Measurements from ENCODE around the gene MAPK10.
"Not testable (repeated sequence)": the region's sequence is repeated elsewhere in the genome, so short reads cannot be mapped to it uniquely, and the experiment has no call there.

The MAPK10 gene

DNA sequence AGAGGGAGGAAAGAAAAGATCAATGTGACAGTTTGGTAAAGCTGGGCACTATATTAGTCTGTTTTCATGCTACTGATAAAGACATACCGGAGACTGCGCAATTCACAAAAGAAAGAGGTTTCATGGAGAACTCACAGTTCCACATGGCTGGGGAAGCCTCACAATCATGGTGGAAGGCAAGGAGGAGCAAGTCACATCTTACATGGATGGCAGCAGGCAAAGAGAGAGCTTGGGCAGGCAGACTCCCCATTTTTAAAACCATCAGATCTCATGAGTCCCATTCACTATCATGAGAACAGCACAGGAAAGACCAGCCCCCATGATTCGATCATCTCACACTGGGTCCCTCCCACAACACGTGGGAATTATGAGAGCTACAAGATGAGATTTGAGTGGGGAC, 394.8 kb downstream of the MAPK10 start:
- not testable (repeated sequence) for H3K4me3 ChIP-seq (ENCODE audit: low read length); DNase-seq (ENCODE audit: low read depth, low spot score)

DNA sequence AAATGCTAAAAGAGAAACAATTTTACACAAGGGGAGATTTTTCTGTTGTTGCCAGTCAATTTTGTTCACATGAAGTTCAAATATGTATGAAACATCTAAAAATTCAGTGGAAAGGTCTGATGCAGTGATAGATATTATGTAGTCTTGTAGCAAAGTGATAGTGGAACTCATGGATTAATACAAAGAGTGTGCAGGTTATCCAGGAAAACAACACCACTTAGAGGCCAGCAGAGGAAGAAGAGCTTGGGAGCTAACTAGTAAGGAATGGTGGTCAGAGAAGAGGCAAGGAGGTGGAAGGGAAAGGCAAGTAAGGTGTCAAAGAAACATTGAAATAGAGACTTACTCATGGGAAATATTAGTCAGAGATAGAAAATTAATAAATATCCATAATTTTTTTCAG, 395.6 kb downstream of the MAPK10 start:
- no peak overlapping the region for H3K4me3 ChIP-seq (ENCODE audit: low read length)
- DNase-seq (ENCODE audit: low read depth, low spot score): no peak

DNA sequence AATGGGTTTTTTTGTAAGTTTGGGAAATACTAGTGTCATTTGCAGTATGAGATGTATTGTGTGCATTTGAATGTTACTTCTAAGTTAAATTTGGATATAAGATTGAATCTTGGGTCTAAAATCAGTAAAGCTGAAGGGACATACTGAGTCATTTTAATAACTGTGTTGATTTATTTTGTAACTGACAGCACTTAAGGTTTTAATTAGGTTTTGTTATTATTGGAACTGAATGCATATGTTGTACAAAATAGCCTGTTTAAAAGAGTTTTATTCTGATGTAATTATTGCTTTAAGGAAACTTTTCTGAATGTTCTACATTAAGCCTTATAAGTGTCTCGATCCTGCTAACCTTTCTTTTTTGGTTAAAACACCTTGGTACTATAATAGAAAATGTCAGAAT, 396.6 kb downstream of the MAPK10 start:
- H3K4me3 ChIP-seq (ENCODE audit: low read length): no peak overlapping the region
- DNase-seq (ENCODE audit: low read depth, low spot score): no peak

DNA sequence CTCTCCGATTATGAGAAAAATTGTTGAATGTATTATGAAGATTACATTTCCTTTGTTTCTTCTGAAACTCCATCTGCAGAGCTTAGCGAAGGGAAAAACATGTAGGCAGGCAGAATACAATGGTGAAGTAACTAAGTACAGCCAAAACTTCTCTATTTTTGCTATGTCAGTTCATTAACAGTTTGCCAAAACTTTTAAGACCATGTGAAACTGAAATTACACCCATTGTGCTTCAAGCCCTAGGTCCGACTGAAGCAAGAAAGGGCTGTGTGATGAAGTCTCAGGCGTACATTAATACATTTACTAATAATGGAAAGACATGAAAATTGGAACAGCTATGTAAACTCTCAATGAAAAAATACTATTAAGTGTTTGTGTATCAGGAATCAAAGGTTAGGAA, 398.0 kb downstream of the MAPK10 start:
- no peak overlapping the region for H3K4me3 ChIP-seq (ENCODE audit: low read length)
- no peak for DNase-seq (ENCODE audit: low read depth, low spot score)

GRCh38 chr4:85956293-85956945, 403.4 kb downstream of the MAPK10 start:
- H3K4me3 ChIP-seq (ENCODE audit: low read length): no peak overlapping the region
- DNase-seq (ENCODE audit: low read depth, low spot score): no peak

- no peak for DNase-seq (ENCODE audit: low read depth, low spot score)
- no peak overlapping the region for H3K4me3 ChIP-seq (ENCODE audit: low read length)
Measured at GRCh38 chr4:85955620-85956292, 404.1 kb downstream of the MAPK10 start.

GRCh38 chr4:85953651-85954018, 406.2 kb downstream of the MAPK10 start:
- no peak overlapping the region for H3K4me3 ChIP-seq (ENCODE audit: low read length)
- no peak for DNase-seq (ENCODE audit: low read depth, low spot score)

- no peak overlapping the region for H3K4me3 ChIP-seq (ENCODE audit: low read length)
Measured at GRCh38 chr4:85952972-85953650, 406.7 kb downstream of the MAPK10 start.

DNA sequence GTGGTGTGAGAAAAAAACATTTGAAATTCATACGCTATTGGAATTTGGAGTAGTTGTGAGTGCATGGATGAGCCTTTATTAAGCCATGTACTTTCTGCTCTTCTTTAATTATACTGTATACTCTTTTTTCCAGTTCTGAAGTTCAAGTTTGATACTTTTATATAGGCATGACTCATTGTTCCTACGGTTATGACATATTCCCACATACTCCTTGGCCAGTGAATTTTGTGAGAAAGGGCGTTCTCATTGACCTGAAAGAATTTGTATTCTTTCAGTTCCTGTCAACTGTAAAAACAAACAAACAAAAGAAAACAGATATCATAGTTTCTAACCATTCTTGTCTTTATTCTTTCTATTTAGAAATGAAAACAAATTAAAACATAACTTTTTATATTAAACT, 407.3 kb downstream of the MAPK10 start:
- H3K4me3 ChIP-seq (ENCODE audit: low read length): no peak overlapping the region
- DNase-seq (ENCODE audit: low read depth, low spot score): no peak

More at GRCh38 chr4:85952972-85953650, 406.7 kb downstream of the MAPK10 start:
- no peak for DNase-seq (ENCODE audit: low read depth, low spot score)

DNA sequence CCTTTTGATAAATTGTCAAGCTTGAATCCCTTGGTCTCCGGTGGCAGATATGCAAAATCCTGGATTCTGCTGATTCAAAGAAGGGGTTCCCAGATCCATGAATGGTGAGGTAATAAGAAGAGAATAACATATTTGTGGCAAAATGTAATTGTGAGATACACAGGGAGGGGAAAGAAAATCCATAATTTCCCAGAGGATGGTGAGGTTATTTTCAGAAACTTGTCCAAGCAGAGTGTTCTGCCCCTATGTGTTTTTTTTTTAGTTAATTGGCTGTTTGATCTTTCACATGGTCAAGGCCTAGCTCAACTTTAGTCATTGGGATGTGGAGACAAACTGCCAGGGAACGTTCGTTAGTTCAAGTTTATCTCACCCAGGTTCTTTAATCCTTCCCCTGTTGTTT, 408.8 kb downstream of the MAPK10 start:
- no peak overlapping the region for H3K4me3 ChIP-seq (ENCODE audit: low read length)
- no peak for DNase-seq (ENCODE audit: low read depth, low spot score)

DNA sequence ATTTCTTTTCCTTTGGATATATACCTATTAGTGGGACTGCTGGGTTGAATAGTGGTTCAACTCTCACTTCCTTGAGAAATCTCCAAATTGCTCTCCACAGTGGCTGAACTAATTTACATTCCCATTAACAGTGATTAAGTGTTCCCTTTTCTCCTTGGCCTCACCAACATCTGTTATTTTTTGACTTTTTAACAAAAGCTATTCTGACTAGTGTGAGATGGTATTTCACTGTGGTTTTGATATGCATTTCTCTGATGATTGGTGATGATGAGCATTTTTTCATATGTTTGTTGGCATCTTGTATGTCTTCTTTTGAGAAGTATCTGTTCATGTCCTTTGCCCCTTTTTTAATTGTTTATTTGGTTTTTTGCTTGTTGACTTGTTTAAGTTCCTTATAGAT, 413.0 kb downstream of the MAPK10 start:
- no peak overlapping the region for H3K4me3 ChIP-seq (ENCODE audit: low read length)
- DNase-seq (ENCODE audit: low read depth, low spot score): no peak

DNA sequence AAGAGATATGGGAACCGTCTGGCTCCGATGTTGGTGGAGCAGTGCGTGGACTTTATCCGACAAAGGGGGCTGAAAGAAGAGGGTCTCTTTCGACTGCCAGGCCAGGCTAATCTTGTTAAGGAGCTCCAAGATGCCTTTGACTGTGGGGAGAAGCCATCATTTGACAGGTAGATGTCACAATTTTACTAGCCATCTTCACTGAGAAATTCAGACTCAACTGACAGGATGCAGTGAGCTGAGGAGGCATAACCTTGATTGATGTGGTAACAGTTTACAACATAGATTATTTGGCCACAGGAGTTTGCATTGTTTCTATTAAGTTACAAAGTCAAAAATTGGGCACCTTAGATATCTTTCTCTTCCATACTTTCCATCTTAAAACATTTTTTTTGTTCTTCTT, 417.7 kb downstream of the MAPK10 start:
- DNase-seq (ENCODE audit: low read depth, low spot score): peak; percentile 65
- H3K4me3 ChIP-seq (ENCODE audit: low read length): no peak overlapping the region

GRCh38 chr4:85940151-85940550, 419.7 kb downstream of the MAPK10 start:
- no peak for DNase-seq (ENCODE audit: low read depth, low spot score)
- H3K4me3 ChIP-seq (ENCODE audit: low read length): no peak overlapping the region

All from Jurkat, Clone E6-1 (cell line).